HepG2 (cell line): ENCODE measurements around the gene ITCH. TPM values are rescaled to one million over a fixed set of nuclear protein-coding genes. Genes with fewer than 3 reads are reported as not detected.

ENCODE experiments used
- FOXK1 ChIP-seq: sonication (generic); formaldehyde crosslinking; IDR thresholded peaks from 2 replicates; pipeline ENCODE4 v1.4.0; 2020; ENCODE audit warnings: low read depth, missing genetic modification reagents, borderline replicate concordance
- JDP2 ChIP-seq: sonication (generic); formaldehyde crosslinking; IDR thresholded peaks from 2 replicates; pipeline ENCODE4 v1.8.1; 2022; ENCODE audit warnings: missing genetic modification reagents, borderline replicate concordance
- KLF13 ChIP-seq: sonication (generic); formaldehyde crosslinking; IDR thresholded peaks from 2 replicates; pipeline ENCODE4 v1.4.0; 2020; ENCODE audit warnings: mild to moderate bottlenecking, missing genetic modification reagents
- MTF1 ChIP-seq: sonication (generic); formaldehyde crosslinking; IDR thresholded peaks from 2 replicates; pipeline ENCODE4 v1.5.0; 2020; ENCODE audit warnings: missing genetic modification reagents
- MYC ChIP-seq: sonication (generic); formaldehyde crosslinking; IDR thresholded peaks from 2 replicates; pipeline ENCODE4 v1.9.0; 2021; ENCODE audit warnings: missing genetic modification reagents, borderline replicate concordance
- NFYB ChIP-seq: sonication (generic); formaldehyde crosslinking; IDR thresholded peaks from 2 replicates; pipeline ENCODE4 v1.4.0; 2020; ENCODE audit warnings: missing genetic modification reagents
- RNF219 ChIP-seq: sonication (generic); formaldehyde crosslinking; IDR thresholded peaks from 2 replicates; pipeline ENCODE4 v1.5.0; 2020; ENCODE audit warnings: mild to moderate bottlenecking, missing genetic modification reagents
- U2AF1 ChIP-seq: fragments of 200-400 bp; formaldehyde crosslinking; optimal IDR thresholded peaks from 2 replicates; pipeline ENCODE3; 2017; ENCODE audit warnings: mild to moderate bottlenecking, low read depth, low read length
- ZNF101 ChIP-seq: sonication (generic); formaldehyde crosslinking; IDR thresholded peaks from 2 replicates; pipeline ENCODE4 v1.4.0; 2020; ENCODE audit warnings: mild to moderate bottlenecking, low read depth, missing genetic modification reagents, borderline replicate concordance
- ZNF431 ChIP-seq: sonication (generic); formaldehyde crosslinking; IDR thresholded peaks from 2 replicates; pipeline ENCODE4 v1.9.0; 2022; ENCODE audit warnings: missing genetic modification reagents, low read depth, mild to moderate bottlenecking, borderline replicate concordance
- ZNF44 ChIP-seq: sonication (generic); formaldehyde crosslinking; IDR thresholded peaks from 2 replicates; pipeline ENCODE4 v1.5.1; 2020; ENCODE audit warnings: mild to moderate bottlenecking, missing genetic modification reagents
- ZNF678 ChIP-seq: sonication (generic); formaldehyde crosslinking; IDR thresholded peaks from 2 replicates; pipeline ENCODE4 v1.4.0; 2020; ENCODE audit warnings: mild to moderate bottlenecking, missing genetic modification reagents
- polyA plus RNA-seq, 8 experiments: library from polyadenylated mRNA; depleted of rRNA in 3 of 8; stranded (reverse) in 7 of 8; unstranded in 1 of 8; fragments of >200 nt; fragmentation: Illumina TruSeq in 4 of 8; extraction: Trizol in 4 of 8; gene quantifications; 2 replicates each; pipeline versions ENCODE4 v1.2.1 to v1.2.3, GENCODE V29; 2011 to 2016; ENCODE audit warnings: low read depth in 4 of 8, missing spikeins in 1 of 8, mixed read lengths in 1 of 8; ENCODE audit not compliant: insufficient read depth in 1 of 8
- total RNA-seq, 5 experiments: library from RNA; depleted of rRNA; stranded (reverse); fragments of >200 nt; fragmentation: Illumina TruSeq; extraction: Trizol; gene quantifications; 2 replicates each; pipeline ENCODE4 v1.2.3, GENCODE V29; 2016; ENCODE audit warnings: low read depth in 1 of 5
- TF ChIP-seq, protein P1 (sequence below): sonication (generic); formaldehyde crosslinking; IDR thresholded peaks from 2 replicates; pipeline ENCODE4 v1.5.0; 2020; ENCODE audit warnings: mild to moderate bottlenecking, low read depth, missing genetic modification reagents, borderline replicate concordance
- TF ChIP-seq, protein P2 (sequence below): sonication (generic); formaldehyde crosslinking; conservative IDR thresholded peaks from 2 replicates; pipeline ENCODE4 v1.4.0; 2020; ENCODE audit warnings: missing genetic modification reagents
- TF ChIP-seq, protein P3 (sequence below): sonication (generic); formaldehyde crosslinking; IDR thresholded peaks from 2 replicates; pipeline ENCODE4 v1.4.0; 2020; ENCODE audit warnings: mild to moderate bottlenecking, missing genetic modification reagents
- TF ChIP-seq, protein P4 (sequence below): sonication (generic); formaldehyde crosslinking; IDR thresholded peaks from 2 replicates; pipeline ENCODE4 v1.8.1; 2022; ENCODE audit warnings: low read depth, mild to moderate bottlenecking, missing genetic modification reagents

ITCH gene
- total and polyA plus RNA-seq, 2 of the 13 experiments (the other 11 are each of a cell fraction or from before 2014, with no cell fraction given): 20.5 to 112 TPM

DNA sequence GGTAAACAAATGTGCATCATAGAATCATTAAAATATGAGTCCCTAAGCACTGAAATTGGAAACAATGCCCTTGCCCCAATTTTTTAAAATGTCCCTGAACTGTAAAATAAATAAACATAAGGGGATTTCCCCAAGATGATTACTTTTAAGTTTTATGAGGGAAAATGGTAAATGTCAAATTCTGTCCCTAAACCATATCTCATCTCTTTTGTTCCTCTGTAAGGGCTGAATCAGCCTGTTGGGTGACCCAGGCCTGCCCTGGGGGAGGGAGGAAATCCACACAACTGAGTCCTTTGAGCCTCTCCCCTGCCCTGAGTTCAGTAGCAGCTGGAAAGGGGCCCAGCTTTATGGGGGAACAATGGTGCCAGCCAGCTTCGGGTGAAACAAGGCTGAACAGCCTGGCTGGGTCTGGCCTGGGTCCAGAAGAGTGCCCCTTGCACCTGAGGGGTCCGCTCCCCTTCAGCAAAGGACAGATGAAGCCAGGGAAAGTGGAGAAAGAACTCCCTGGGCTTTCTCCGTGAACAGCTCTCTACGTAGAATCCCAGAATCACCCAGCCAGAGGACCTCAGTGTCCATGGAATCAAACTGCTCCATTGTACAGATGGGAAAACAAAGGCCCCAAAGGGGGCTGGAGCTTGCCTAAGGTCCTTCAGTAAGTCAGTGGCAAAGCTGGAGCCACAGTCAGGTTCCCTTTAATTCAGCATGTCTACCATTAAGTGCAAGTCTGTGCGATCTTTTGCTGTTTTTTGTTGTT, 28.2 kb upstream of the ITCH start (continued):
- TF ChIP-seq, protein P1, sequence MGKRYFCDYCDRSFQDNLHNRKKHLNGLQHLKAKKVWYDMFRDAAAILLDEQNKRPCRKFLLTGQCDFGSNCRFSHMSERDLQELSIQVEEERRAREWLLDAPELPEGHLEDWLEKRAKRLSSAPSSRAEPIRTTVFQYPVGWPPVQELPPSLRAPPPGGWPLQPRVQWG (CRISPR knock-in tag): no peak
- TF ChIP-seq JDP2 (CRISPR knock-in tag) (no peak), MTF1 (CRISPR knock-in tag) (no peak), U2AF1 (no peak), ZNF101 (CRISPR knock-in tag) (no peak), ZNF678 (CRISPR knock-in tag) (no peak), ZNF431 (CRISPR knock-in tag) (no peak), RNF219 (no peak), KLF13 (CRISPR knock-in tag) (peak; percentile 61; the same call in 1 of the 2 replicates), FOXK1 (CRISPR knock-in tag) (no peak), ZNF44 (CRISPR knock-in tag) (no peak), MYC (no peak), NFYB (CRISPR knock-in tag) (0 out of 2 replicates have a peak, but pooled peaks have one; percentile 6)
- TF ChIP-seq, protein P2, sequence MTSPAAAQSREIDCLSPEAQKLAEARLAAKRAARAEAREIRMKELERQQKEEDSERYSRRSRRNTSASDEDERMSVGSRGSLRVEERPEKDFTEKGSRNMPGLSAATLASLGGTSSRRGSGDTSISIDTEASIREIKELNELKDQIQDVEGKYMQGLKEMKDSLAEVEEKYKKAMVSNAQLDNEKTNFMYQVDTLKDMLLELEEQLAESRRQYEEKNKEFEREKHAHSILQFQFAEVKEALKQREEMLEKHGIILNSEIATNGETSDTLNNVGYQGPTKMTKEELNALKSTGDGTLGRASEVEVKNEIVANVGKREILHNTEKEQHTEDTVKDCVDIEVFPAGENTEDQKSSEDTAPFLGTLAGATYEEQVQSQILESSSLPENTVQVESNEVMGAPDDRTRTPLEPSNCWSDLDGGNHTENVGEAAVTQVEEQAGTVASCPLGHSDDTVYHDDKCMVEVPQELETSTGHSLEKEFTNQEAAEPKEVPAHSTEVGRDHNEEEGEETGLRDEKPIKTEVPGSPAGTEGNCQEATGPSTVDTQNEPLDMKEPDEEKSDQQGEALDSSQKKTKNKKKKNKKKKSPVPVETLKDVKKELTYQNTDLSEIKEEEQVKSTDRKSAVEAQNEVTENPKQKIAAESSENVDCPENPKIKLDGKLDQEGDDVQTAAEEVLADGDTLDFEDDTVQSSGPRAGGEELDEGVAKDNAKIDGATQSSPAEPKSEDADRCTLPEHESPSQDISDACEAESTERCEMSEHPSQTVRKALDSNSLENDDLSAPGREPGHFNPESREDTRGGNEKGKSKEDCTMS (CRISPR knock-in tag): 0 out of 2 replicates have a peak, but pooled peaks have one; percentile 19
- TF ChIP-seq, protein P3, sequence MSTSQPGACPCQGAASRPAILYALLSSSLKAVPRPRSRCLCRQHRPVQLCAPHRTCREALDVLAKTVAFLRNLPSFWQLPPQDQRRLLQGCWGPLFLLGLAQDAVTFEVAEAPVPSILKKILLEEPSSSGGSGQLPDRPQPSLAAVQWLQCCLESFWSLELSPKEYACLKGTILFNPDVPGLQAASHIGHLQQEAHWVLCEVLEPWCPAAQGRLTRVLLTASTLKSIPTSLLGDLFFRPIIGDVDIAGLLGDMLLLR: no peak
- TF ChIP-seq, protein P4, sequence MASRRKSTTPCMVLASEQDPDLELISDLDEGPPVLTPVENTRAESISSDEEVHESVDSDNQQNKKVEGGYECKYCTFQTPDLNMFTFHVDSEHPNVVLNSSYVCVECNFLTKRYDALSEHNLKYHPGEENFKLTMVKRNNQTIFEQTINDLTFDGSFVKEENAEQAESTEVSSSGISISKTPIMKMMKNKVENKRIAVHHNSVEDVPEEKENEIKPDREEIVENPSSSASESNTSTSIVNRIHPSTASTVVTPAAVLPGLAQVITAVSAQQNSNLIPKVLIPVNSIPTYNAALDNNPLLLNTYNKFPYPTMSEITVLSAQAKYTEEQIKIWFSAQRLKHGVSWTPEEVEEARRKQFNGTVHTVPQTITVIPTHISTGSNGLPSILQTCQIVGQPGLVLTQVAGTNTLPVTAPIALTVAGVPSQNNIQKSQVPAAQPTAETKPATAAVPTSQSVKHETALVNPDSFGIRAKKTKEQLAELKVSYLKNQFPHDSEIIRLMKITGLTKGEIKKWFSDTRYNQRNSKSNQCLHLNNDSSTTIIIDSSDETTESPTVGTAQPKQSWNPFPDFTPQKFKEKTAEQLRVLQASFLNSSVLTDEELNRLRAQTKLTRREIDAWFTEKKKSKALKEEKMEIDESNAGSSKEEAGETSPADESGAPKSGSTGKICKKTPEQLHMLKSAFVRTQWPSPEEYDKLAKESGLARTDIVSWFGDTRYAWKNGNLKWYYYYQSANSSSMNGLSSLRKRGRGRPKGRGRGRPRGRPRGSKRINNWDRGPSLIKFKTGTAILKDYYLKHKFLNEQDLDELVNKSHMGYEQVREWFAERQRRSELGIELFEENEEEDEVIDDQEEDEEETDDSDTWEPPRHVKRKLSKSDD (CRISPR knock-in tag): no peak
